Superior temporal gyrus (tissue), 1 donor: ENCODE measurements around the gene FBXO47.
"Not testable (repeated sequence)": the region's sequence is repeated elsewhere in the genome, so short reads cannot be mapped to it uniquely, and the experiment has no call there.

Source experiments
- DNase-seq: peaks from one replicate; pipeline ENCODE4 v3.0.0-alpha.2; 2016; ENCODE audit errors: extremely low spot score

Gene FBXO47

GRCh38 chr17:38980490-38981217, 13.5 kb upstream of the FBXO47 start:
- DNase-seq = no peak

- no peak for DNase-seq
Measured at GRCh38 chr17:38978180-38978579, 11.0 kb upstream of the FBXO47 start.

DNA sequence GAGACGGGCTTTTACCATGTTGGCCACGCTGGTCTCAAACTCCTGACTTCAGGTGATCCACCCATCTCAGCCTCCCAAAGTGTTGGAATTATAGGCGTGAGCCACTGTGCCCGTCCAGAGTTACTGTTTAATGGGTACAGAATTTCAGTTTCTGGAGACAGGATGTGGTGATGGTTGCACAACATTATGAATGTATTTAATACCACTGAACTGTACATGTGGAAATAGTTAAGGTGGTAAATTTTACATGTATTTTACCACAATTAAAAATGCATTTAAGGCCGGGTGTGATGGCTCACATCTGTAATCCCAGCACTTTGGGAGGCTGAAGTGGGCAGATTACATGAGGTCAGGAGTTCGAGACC, 9.0 kb upstream of the FBXO47 start:
- not testable (repeated sequence) for DNase-seq

DNA sequence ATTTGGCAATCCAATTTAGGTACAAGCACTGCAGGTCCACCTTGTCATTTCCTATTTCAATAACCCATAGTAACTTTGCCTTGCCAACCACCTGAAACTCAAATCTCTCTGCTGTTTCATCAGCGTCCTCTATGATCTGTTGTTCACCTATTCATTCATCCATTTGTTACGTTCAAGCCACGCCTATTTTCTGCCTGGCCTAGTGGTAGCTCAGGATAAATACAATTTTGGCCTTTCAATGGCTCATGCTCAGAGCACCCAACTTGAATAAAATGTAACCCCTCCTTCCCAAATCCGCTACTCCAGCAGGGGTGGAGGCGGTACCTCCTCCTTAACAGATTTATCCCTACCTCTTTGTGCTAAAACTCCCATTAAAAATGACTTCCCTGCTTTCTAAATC, 3.6 kb upstream of the FBXO47 start:
- DNase-seq = no peak

DNA sequence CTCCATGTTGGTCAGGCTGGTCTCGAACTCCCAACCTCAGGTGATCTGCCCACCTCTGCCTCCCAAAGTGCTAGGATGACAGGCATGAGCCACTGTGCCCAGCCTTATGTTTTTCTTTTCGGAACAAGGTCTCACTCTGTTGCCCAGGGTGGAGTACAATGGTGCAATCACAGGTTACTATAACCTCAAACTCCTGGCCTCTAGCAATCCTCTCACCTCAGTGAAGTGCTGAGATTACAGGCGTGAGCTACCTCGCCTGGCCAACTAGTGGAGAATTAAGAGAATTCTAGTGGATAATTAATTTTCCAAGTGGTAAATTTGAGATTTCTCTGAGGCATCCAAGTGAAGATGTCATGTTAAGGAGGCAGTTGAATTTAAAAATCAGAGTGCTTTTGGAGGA, 2.9 kb upstream of the FBXO47 start:
- no peak for DNase-seq

DNA sequence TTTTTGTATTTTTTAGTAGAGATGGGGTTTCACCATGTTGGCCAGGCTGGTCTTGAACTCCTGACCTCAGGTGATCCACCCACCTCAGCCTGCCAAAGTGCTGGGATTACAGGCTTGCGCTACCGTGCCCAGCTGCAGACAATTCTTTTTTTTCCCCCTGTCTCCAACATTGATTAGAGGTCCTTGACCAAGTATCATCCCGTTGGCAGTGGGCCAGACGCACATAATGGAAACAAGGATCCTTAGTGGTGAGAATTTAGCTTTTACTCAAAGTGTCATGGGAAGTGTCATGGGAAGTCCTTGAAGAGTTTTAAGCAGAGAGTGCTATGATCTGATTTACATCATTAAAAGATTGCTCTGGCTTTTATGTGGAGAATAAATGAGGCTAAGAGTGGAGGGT, 2.1 kb upstream of the FBXO47 start:
- DNase-seq = no peak

GRCh38 chr17:38961413-38961812, 5.8 kb downstream of the FBXO47 start:
- no peak for DNase-seq

- no peak for DNase-seq
Measured at GRCh38 chr17:38960402-38960801, 6.8 kb downstream of the FBXO47 start.

- no peak for DNase-seq
Measured at GRCh38 chr17:38959508-38959907, 7.7 kb downstream of the FBXO47 start.

DNA sequence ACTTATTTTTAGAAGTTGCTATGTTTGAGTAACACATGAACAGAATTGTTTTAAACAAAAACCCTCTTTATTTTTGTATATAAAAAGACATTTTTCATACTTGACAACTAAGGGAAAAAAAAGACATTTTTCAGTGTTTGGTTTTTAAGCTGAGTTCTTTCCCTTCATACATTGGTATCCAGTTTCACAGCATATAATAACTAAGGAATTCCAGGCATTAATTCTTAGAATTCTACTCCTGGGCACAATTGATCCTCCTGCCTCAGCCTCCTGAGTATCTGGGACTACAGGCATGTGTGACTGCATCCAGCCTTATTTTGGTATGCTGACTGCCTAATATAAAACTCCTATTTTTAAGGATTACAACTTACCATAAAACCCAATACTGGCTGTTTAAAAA, 8.4 kb downstream of the FBXO47 start:
- DNase-seq = no peak

GRCh38 chr17:38958326-38958725, 8.9 kb downstream of the FBXO47 start:
- DNase-seq = no peak

DNA sequence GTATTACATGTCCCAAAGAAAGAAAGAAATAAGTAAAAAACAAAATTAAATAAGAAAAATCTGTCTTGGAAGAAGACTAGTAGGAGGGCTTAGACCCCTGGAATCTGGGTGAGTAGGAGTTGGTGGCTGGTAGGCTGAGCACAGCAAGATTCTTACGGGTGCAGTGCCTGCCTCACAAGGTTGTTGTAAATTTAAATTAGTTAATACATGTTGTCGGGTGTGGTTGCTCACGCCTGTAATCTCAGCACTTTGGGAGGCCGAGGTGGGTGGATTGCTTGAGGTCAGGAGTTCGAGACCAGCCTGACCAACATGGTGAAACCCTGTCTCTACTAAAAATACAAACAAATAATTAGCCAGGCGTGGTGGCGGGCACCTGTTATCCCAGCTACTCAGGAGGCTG, 13.4 kb downstream of the FBXO47 start:
- DNase-seq = not testable (repeated sequence)

- DNase-seq = no peak
Measured at GRCh38 chr17:38947189-38947588, 20.0 kb downstream of the FBXO47 start.

DNA sequence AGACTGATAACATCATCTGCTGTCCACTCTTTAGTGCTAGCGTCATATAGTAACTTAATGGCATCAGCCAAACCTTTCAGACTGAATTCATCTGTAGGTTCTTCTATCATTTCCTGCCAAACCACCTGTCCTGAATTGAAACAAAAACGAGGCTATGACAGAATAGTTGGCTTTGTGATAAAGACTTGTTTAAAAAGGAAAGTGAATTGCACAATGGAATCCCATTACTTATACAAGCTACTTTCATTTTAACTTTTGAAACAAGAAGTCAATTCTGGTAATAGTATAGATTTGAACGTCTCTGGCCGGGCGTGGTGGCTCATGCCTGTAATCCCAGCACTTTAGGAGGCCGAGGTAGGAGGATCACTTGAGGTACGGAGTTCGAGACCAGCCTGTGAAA, 23.6 kb downstream of the FBXO47 start:
- no peak for DNase-seq

DNA sequence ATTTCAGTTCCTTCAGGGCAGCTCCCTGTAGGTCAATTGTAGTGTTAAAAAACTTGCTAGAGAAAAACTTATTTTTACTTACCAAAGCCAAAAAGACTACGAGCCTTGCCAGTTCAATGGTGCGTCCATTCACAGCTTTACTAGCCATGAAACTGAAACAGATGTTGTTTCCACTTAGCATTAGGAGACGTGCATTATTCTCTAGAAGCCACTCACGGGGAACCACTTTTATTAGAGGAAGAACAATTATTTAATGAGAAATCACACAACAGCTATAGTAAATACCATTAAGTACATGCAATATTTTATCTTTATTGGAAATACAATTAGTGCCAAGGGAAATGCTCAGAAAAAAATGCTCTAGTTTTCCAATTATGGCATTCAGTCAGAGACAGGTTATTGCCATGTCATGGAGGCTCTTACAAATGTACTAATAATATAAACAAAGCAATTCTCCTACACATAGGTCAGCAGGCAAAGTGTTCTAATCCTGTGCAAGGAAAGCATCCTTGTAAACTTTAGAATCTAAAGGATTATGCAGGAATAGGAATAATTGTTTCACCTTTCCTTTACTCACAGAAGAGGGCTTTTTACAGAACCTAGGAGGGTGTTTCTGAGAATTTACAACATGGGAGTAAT, 24.4 kb downstream of the FBXO47 start:
- no peak for DNase-seq

DNA sequence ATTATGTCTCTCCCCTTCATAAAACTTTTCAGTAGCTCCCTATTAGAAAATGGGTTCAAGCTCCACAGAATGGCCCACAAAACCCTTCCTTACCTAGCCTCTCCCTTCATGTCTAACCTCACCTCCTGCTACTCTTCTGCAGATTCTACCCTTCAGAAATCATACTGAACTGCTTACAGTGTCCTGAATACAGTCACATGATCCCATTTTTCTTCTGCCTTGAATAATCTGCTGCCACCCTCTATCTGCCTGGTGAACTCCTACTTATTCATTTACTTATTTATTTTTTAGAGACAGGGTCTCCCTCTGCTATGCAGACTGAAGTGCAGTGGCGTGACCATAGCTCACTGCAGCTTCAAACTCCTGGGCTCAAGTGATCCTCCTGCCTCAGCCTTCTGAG, 26.8 kb downstream of the FBXO47 start:
- no peak for DNase-seq

DNA sequence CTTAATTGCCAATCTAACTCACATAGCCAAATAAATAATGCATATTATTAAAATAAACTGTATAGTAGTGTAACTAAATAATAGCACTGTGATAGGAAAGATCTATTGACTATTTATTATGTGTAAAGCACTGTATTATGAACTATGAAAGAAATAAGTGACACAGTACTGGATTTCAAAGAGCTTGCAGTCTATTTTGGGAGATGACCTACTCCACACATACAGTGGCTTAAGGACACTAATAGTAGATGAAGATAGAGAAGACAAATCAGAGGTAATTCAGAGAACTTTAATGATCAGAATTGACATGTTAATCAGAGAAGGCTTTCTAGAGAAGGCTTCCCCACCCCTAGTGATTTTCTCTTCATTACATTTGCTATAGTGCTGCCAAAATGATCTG, 27.2 kb downstream of the FBXO47 start:
- DNase-seq = no peak

DNA sequence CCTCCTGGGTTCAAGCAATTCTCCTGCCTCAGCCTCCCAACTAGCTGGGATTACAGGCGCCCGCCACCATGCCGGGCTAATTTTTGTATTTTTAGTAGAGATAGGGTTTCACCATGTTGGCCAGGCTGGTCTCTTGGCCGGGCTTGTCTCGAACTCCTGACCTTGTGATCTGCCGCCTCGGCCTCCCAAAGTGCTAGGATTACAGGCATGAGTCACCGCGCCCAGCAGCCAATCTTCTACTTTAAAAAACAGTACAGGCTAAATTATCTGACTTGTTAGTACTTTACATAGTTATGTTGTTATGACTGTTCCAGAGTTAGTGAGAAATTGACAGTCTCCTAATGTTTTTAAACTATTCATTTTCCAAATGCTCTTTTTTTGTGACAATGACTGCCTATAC, 33.2 kb downstream of the FBXO47 start:
- not testable (repeated sequence) for DNase-seq

- not testable (repeated sequence) for DNase-seq
Measured at GRCh38 chr17:38930782-38931181, 36.4 kb downstream of the FBXO47 start.

- DNase-seq = peak; percentile 41
Measured at GRCh38 chr17:38926293-38927070, 40.7 kb downstream of the FBXO47 start.

- DNase-seq = peak; percentile 92
Measured at GRCh38 chr17:38925263-38925995, 41.8 kb downstream of the FBXO47 start, which contains the start of gene LASP1NB. LASP1NB (plus strand) TSS chr17:38925614.
